ENCODE results near the gene SRP14.

SRP14 gene

GRCh38 chr15:40058476-40059140 lies 19.6 kb upstream of the SRP14 start:
- TF ChIP-seq CTCF (IDR thresholded peaks at IDR 0.05; ENCODE audit: low read depth, low read length): no peak
- DNase-seq (ENCODE audit: extremely low read depth, low read depth): peak; percentile 35

- no peak for TF ChIP-seq CTCF (IDR thresholded peaks at IDR 0.05; ENCODE audit: low read depth, low read length)
- DNase-seq (ENCODE audit: extremely low read depth, low read depth): no peak
Observed at GRCh38 chr15:40055576-40056293, 16.8 kb upstream of the SRP14 start.

- peak; percentile 51 for DNase-seq (ENCODE audit: extremely low read depth, low read depth)
Observed at GRCh38 chr15:40054855-40055575, 16.0 kb upstream of the SRP14 start.

GRCh38 chr15:40054605-40054854 lies 15.5 kb upstream of the SRP14 start:
- no peak for TF ChIP-seq CTCF (IDR thresholded peaks at IDR 0.05; ENCODE audit: low read depth, low read length)
- DNase-seq (ENCODE audit: extremely low read depth, low read depth): no peak

More at GRCh38 chr15:40054855-40055575, 16.0 kb upstream of the SRP14 start:
- no peak for TF ChIP-seq CTCF (IDR thresholded peaks at IDR 0.05; ENCODE audit: low read depth, low read length)

GRCh38 chr15:40053831-40054604 lies 15.0 kb upstream of the SRP14 start:
- DNase-seq (ENCODE audit: extremely low read depth, low read depth): no peak
- no peak for TF ChIP-seq CTCF (IDR thresholded peaks at IDR 0.05; ENCODE audit: low read depth, low read length)

- TF ChIP-seq CTCF (IDR thresholded peaks at IDR 0.05; ENCODE audit: low read depth, low read length): no peak
- DNase-seq (ENCODE audit: extremely low read depth, low read depth): no peak
Observed at GRCh38 chr15:40053079-40053830, 14.3 kb upstream of the SRP14 start.
